ENCODE results near the gene EEFSEC. TPM values are rescaled to one million over a fixed set of nuclear protein-coding genes. Genes with fewer than 3 reads are reported as not detected.
A peak's percentile ranks its signal among the peaks of the same experiment; 100 is the strongest.

The EEFSEC gene
- total and polyA plus RNA-seq, 2 of the 4 experiments (the other 2 are of a cell fraction): 4.5 to 9.3 TPM

DNA sequence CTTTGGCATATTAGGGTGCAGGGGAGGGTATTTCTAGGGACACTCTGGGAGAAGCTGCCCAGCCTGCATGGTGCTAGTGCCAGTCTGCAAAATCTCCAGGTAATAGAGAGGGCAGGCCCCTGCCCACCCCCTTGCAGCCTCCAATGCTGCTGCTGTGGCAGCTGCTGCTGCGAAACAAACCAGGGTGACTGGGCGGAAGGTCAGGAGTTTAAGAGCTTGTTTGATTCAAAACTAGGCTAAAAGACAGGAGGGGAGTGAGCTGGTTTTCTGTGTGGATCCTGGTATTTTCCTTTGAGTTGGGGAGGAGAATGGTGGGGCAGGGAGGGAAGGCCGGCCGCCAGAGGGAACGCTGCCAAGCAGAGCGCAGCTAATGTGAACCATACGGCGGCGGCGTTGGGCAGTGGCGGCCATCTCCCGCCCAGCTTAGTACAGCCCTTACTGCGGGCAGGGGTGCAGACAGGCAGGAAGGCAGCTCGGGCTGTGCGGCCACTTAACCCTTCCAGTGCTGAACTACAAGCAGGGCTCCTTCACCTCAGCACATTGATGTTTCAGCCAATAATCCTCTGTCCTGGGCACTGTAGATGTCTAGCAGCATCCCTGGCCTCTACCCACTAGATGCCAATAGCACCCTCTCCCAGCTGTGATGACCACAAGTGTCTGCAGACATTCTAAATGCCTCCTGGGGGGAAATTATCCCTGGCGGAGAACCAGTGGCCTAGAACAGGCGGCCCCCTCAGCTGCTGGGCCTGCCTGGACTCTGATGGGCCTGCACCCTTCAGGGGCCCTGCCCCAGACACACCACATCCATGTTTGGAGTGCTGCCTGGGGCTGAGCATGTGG is 125.7 kb downstream of the EEFSEC start:
- H3K18ac ChIP-seq (ENCODE audit: low read depth, low read length): no peak overlapping the region; the same call in 1 of the 2 replicates
- no peak overlapping the region for H3K9ac ChIP-seq (ENCODE audit: low read depth, low read length)
- intact Hi-C loops (cut with micrococcal nuclease): no loop called here
- ChIA-PET CTCF (interaction anchor here (0.5 to 1.5 kb wide), 2 partner anchors 109 to 952 kb away, joined by 4 read pairs; no protein-coding TSS in a partner anchor), POLR2A (ENCODE audit: unreplicated experiment) (no interaction called here)
- H3K79me1 ChIP-seq (ENCODE audit: low read depth in 1 of 2, low read length in 2 of 2): peaks cover 2 to 25% of the 10 kb centered on the region in 2 experiments; a peak in 1 of 4 replicates
- peaks cover 29% of the 10 kb centered on the region for H3K9me1 ChIP-seq (ENCODE audit: insufficient read depth, low read length)
- dilution Hi-C loops (cut with HindIII; ENCODE audit: low sequenced_read_pairs, unreplicated experiment): no loop called here
- H2AK5ac ChIP-seq (ENCODE audit: low read depth, low read length): peak overlapping the region; percentile 36; the same call in 1 of the 2 replicates
- peak overlapping the region in 1 of 2 experiments; percentile 96; a peak in 2 of 4 replicates for H4K8ac ChIP-seq (ENCODE audit: low read depth in 2 of 2, low read length in 2 of 2)
- peak; percentile 85 for ATAC-seq (ENCODE audit: low read depth)
- no peak overlapping the region for H3K4me3 ChIP-seq (ENCODE audit: insufficient read depth, low read depth, low read length)
- in situ Hi-C loops (cut with MboI; ENCODE audit: low sequenced_read_pairs): no loop called here
- peak overlapping the region; percentile 89 for H2AFZ ChIP-seq (replicated peaks; ENCODE audit: low read length, poor library complexity)
- no peak overlapping the region for H2BK5ac ChIP-seq (ENCODE audit: low read depth, low read length, poor library complexity, severe bottlenecking)
- peaks cover 6% of the 10 kb centered on the region; the same call in 1 of the 2 replicates for H4K20me1 ChIP-seq (ENCODE audit: insufficient read depth, low read length)
- H3K36me3 ChIP-seq (ENCODE audit: control insufficient read depth, insufficient read depth, low read length): no peaks in the 10 kb centered on the region
- TF ChIP-seq NFE2L2 (IDR thresholded peaks at IDR 0.05; ENCODE audit: low read depth, low read length) (no peak), RAD21 (IDR thresholded peaks at IDR 0.05; ENCODE audit: low read length) (no peak), CEBPB (IDR thresholded peaks at IDR 0.05; ENCODE audit: low read depth, low read length) (no peak), MAZ (IDR thresholded peaks at IDR 0.05; ENCODE audit: borderline replicate concordance, low read depth, low read length) (peak; percentile 39; the same call in 1 of the 2 replicates), FOS (IDR thresholded peaks at IDR 0.05; ENCODE audit: low read depth, low read length) (no peak)
- H2AK9ac ChIP-seq (replicated peaks; ENCODE audit: low read depth, low read length, poor library complexity): peak overlapping the region; percentile 86
- H3K23ac ChIP-seq (ENCODE audit: low read depth, low read length): peak overlapping the region; percentile 83
- peak overlapping the region; percentile 20 for H4K91ac ChIP-seq (ENCODE audit: insufficient read depth, low read depth, low read length)
- H2BK120ac ChIP-seq (ENCODE audit: low read depth, low read length): peak overlapping the region; percentile 68
- peak overlapping the region; percentile 5; the same call in 1 of the 2 replicates for H4K5ac ChIP-seq (ENCODE audit: low read depth, low read length)
- peak overlapping the region; percentile 20 for H3K4me2 ChIP-seq (ENCODE audit: low read depth, low read length)
- no TSS peak for BruUV-seq (replicated peaks)
- peaks cover 39% of the 10 kb centered on the region for H3K4me1 ChIP-seq (ENCODE audit: control insufficient read depth, insufficient read depth, low read length)
- DNase-seq: peak; percentile 82
- H3K56ac ChIP-seq (ENCODE audit: extremely low read depth, insufficient read depth, low read length): no peak overlapping the region
- peak overlapping the region; percentile 88 for H3K4ac ChIP-seq (ENCODE audit: low read depth, low read length)
- H3K14ac ChIP-seq (replicated peaks; ENCODE audit: low read depth, low read length): peak overlapping the region; percentile 88
- no peaks in the 10 kb centered on the region for H3K9me3 ChIP-seq (ENCODE audit: control insufficient read depth, insufficient read depth, low read length)
- H3K27ac ChIP-seq (ENCODE audit: insufficient read depth, low read length): peak overlapping the region; percentile 10; the same call in 1 of the 2 replicates
- WGBS, 2 experiments (ENCODE audit: extremely low coverage in 2 of 2, insufficient read length in 1 of 2): 4% methylated on average over 9 of the region's 17 CpGs; no CpG with 5 or more reads in 1 of the 2 experiments
- H2BK15ac ChIP-seq (ENCODE audit: low read depth, low read length): no peak overlapping the region; the same call in 2 of the 3 replicates
- H2BK20ac ChIP-seq (ENCODE audit: low read depth, low read length): peak overlapping the region; percentile 67
- H3K27me3 ChIP-seq (ENCODE audit: control insufficient read depth, insufficient read depth, low read length): no peaks in the 10 kb centered on the region
